Muscle layer of duodenum (tissue), 2 donors: Measurements from ENCODE around the gene KIF18A.

Source experiments
- H3K27ac ChIP-seq: one replicate; pipeline ENCODE4 v1.7.0; 2013; ENCODE audit warnings: mild to moderate bottlenecking, low read length
- H3K27me3 ChIP-seq: one replicate; pipeline ENCODE4 v1.7.0; 2013; ENCODE audit warnings: low read depth, mild to moderate bottlenecking, control low read depth, low read length
- H3K36me3 ChIP-seq, 2 donors: one replicate each; pipeline ENCODE4 v1.7.0; 2013; ENCODE audit warnings: low read length in 2 of 2, control low read depth in 1 of 2, mild to moderate bottlenecking in 1 of 2; ENCODE audit not compliant: insufficient read depth in 2 of 2, control insufficient read depth in 1 of 2
- H3K4me1 ChIP-seq, 2 donors: one replicate each; pipeline ENCODE4 v1.7.0; 2013; ENCODE audit warnings: low read length in 2 of 2, mild to moderate bottlenecking in 2 of 2, control low read depth in 1 of 2, moderate library complexity in 1 of 2; ENCODE audit not compliant: insufficient read depth in 2 of 2, control insufficient read depth in 1 of 2
- H3K4me3 ChIP-seq, 2 donors: one replicate each; pipeline ENCODE4 v1.7.0; 2013; ENCODE audit warnings: low read length in 2 of 2, low read depth in 1 of 2, mild to moderate bottlenecking in 1 of 2
- H3K9me3 ChIP-seq, 2 donors: one replicate each; pipeline ENCODE4 v1.7.0; 2013; ENCODE audit warnings: low read length in 2 of 2, control low read depth in 1 of 2, mild to moderate bottlenecking in 1 of 2; ENCODE audit not compliant: control insufficient read depth in 1 of 2
- donor health status: healthy.

The KIF18A gene

GRCh38 chr11:28107750-28108618 lies at the start of gene KIF18A, which contains the start of gene METTL15:
Gene KIF18A (minus strand): TSS chr11:28108156. CDS start chr11:28097947, 10,209 bp downstream.
Gene METTL15 (plus strand): TSS chr11:28108388. CDS start chr11:28113335, 4,947 bp downstream.
- peak within 1 kb of the TSS; percentile 91 for H3K27ac ChIP-seq
- H3K4me1 ChIP-seq = peaks cover 13 to 43% of the 10 kb centered on the region in 2 donors

GRCh38 chr11:28153586-28153985 lies 45.6 kb upstream of the KIF18A start:
- no peaks in the 10 kb centered on the region for H3K4me1 ChIP-seq
- H3K27ac ChIP-seq = no peak overlapping the region
- H3K4me3 ChIP-seq = no peak overlapping the region
- H3K36me3 ChIP-seq = peaks cover 4 to 18% of the 10 kb centered on the region in 2 donors
- H3K9me3 ChIP-seq = no peaks in the 10 kb centered on the region
- no peaks in the 10 kb centered on the region for H3K27me3 ChIP-seq

More at GRCh38 chr11:28107750-28108618, at the start of gene KIF18A, which contains the start of gene METTL15:
- H3K4me3 ChIP-seq = peak within 1 kb of the TSS; percentile 80 to 95
- H3K27me3 ChIP-seq = no peaks in the 10 kb centered on the region
- H3K36me3 ChIP-seq = peaks cover 0 to 16% of the 10 kb centered on the region in 2 donors
- H3K9me3 ChIP-seq = no peaks in the 10 kb centered on the region

GRCh38 chr11:28152743-28153142 lies 44.8 kb upstream of the KIF18A start:
- Histone ChIP-seq H3K4me1 (no peaks in the 10 kb centered on the region), H3K36me3 (peaks cover 2 to 10% of the 10 kb centered on the region in 2 donors), H3K9me3 (no peaks in the 10 kb centered on the region), H3K4me3 (no peak overlapping the region), H3K27ac (no peak overlapping the region), H3K27me3 (no peaks in the 10 kb centered on the region)

- no peaks in the 10 kb centered on the region for H3K36me3 ChIP-seq
- no peaks in the 10 kb centered on the region for H3K27me3 ChIP-seq
- no peak overlapping the region for H3K27ac ChIP-seq
- no peaks in the 10 kb centered on the region for H3K4me1 ChIP-seq
- no peaks in the 10 kb centered on the region for H3K9me3 ChIP-seq
- H3K4me3 ChIP-seq = no peak overlapping the region
Measured at GRCh38 chr11:28146123-28146751, 38.3 kb upstream of the KIF18A start.

GRCh38 chr11:28144808-28145207 lies 36.9 kb upstream of the KIF18A start:
- H3K36me3 ChIP-seq = peaks cover 0 to 5% of the 10 kb centered on the region in 2 donors
- H3K27me3 ChIP-seq = no peaks in the 10 kb centered on the region
- H3K4me1 ChIP-seq = no peaks in the 10 kb centered on the region
- peaks cover 0 to 9% of the 10 kb centered on the region in 2 donors for H3K9me3 ChIP-seq
- no peak overlapping the region for H3K27ac ChIP-seq
- H3K4me3 ChIP-seq = no peak overlapping the region

GRCh38 chr11:28142724-28143123 lies 34.8 kb upstream of the KIF18A start:
- Histone ChIP-seq H3K4me3 (no peak overlapping the region), H3K27ac (no peak overlapping the region), H3K4me1 (no peaks in the 10 kb centered on the region), H3K27me3 (no peaks in the 10 kb centered on the region), H3K36me3 (peaks cover 0 to 11% of the 10 kb centered on the region in 2 donors), H3K9me3 (peaks cover 5 to 13% of the 10 kb centered on the region in 2 donors)

GRCh38 chr11:28140689-28141455 lies 32.9 kb upstream of the KIF18A start:
- Histone ChIP-seq H3K4me1 (no peaks in the 10 kb centered on the region), H3K27ac (no peak overlapping the region), H3K9me3 (peaks cover 5 to 13% of the 10 kb centered on the region in 2 donors), H3K27me3 (no peaks in the 10 kb centered on the region), H3K36me3 (peaks cover 0 to 11% of the 10 kb centered on the region in 2 donors), H3K4me3 (peak overlapping the region in 1 of 2 donors; percentile 36)

GRCh38 chr11:28139841-28140415 lies 32.0 kb upstream of the KIF18A start:
- Histone ChIP-seq H3K36me3 (peaks cover 3 to 11% of the 10 kb centered on the region in 2 donors), H3K9me3 (peaks cover 5 to 13% of the 10 kb centered on the region in 2 donors), H3K27me3 (no peaks in the 10 kb centered on the region), H3K27ac (no peak overlapping the region), H3K4me3 (peak overlapping the region in 1 of 2 donors; percentile 36), H3K4me1 (no peaks in the 10 kb centered on the region)

- no peaks in the 10 kb centered on the region for H3K27me3 ChIP-seq
- H3K9me3 ChIP-seq = peaks cover 5 to 13% of the 10 kb centered on the region in 2 donors
- H3K4me3 ChIP-seq = no peak overlapping the region
- peaks cover 3 to 14% of the 10 kb centered on the region in 2 donors for H3K36me3 ChIP-seq
- no peaks in the 10 kb centered on the region for H3K4me1 ChIP-seq
- H3K27ac ChIP-seq = no peak overlapping the region
Measured at GRCh38 chr11:28137832-28138231, 29.9 kb upstream of the KIF18A start.

GRCh38 chr11:28137366-28137765 lies 29.4 kb upstream of the KIF18A start:
- H3K27me3 ChIP-seq = no peaks in the 10 kb centered on the region
- no peaks in the 10 kb centered on the region for H3K4me1 ChIP-seq
- no peak overlapping the region for H3K4me3 ChIP-seq
- H3K36me3 ChIP-seq = peaks cover 3 to 14% of the 10 kb centered on the region in 2 donors
- H3K9me3 ChIP-seq = peaks cover 5 to 13% of the 10 kb centered on the region in 2 donors
- H3K27ac ChIP-seq = no peak overlapping the region
